K562 (cell line): ENCODE results near the gene LLCFC1.

Experiments
- GTF2F1 ChIP-seq: IDR thresholded peaks from 2 replicates; pipeline ENCODE4 v1.6.1; 2011; ENCODE audit warnings: low read depth, low read length, improper control_type of control experiment
- JUN ChIP-seq, 2 experiments: sonication (generic) in 1 of 2; formaldehyde crosslinking in 1 of 2; IDR thresholded peaks; 2 replicates each; pipeline versions ENCODE4 v1.6.1 to v1.8.0; 2012 to 2022; ENCODE audit warnings: borderline replicate concordance in 2 of 2, mild to moderate bottlenecking in 2 of 2, improper control_type of control experiment in 1 of 2, low read depth in 1 of 2, low read length in 1 of 2, missing genetic modification reagents in 1 of 2
- MEF2A ChIP-seq: IDR thresholded peaks from 2 replicates; pipeline ENCODE4 v1.6.1; 2011; ENCODE audit warnings: low read depth, mild to moderate bottlenecking, low read length, moderate library complexity; ENCODE audit not compliant: control insufficient read depth
- RCOR1 ChIP-seq, 2 experiments: IDR thresholded peaks; 2 replicates each; pipeline ENCODE4 v1.6.1; 2012; ENCODE audit warnings: low read depth in 2 of 2, low read length in 2 of 2, borderline replicate concordance in 1 of 2, improper control_type of control experiment in 1 of 2
- ZKSCAN1 ChIP-seq: fragments of 150-350 bp; IDR thresholded peaks from 2 replicates; pipeline ENCODE4 v1.6.1; 2016; ENCODE audit warnings: low read depth, low read length
- TF ChIP-seq, protein P1 (sequence below): fragments of 250-450 bp; sonication (Bioruptor Pico); IDR thresholded peaks from 2 replicates; pipeline ENCODE4 v1.4.0; 2020; ENCODE audit warnings: borderline replicate concordance
- TF ChIP-seq, protein P2 (sequence below), 3 experiments: IDR thresholded peaks in 2 of 3; conservative IDR thresholded peaks in 1 of 3; 2 replicates each; pipeline ENCODE4 v1.5.1; 2011 to 2012; ENCODE audit warnings: low read length in 3 of 3, mild to moderate bottlenecking in 3 of 3, control low read depth in 2 of 3, improper control_type of control experiment in 1 of 3, inconsistent platforms in 1 of 3, low read depth in 1 of 3, mixed read lengths in 1 of 3, moderate library complexity in 1 of 3; ENCODE audit not compliant: insufficient read depth in 2 of 3

DNA sequence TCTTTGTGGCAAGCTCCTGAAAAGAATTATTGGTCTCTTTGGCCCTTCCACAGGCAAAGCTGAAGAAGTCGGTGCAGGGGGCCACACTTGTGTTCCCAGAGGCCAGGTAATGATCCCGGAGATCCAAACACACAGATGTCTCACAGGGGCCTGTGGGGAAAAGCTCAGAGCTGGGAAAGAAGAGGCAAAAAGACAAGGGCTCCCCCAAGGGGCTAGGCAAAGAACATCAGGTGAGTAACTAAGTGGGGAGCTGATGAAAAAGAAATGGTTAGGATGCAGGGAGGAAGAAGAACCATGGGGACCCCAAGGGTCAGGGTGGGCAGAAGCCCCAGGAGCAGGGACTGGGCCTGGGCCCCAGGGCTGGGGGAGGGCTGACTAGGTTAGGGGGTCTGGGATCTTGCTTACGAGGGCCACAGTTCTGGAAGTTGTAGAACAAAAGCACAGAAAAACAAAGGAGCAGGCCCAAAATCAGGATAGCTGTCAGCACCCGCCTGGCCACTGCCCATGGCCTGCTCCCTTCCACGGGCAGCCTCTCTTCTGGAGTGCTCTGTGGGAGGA lies 21.8 kb downstream of the LLCFC1 start:
- TF ChIP-seq JUN (IDR thresholded peaks at IDR 0.05; ENCODE audit: borderline replicate concordance, low read depth, low read length) (no peak), JUN (CRISPR knock-in tag; IDR thresholded peaks at IDR 0.05; ENCODE audit: borderline replicate concordance) (no peak), ZKSCAN1 (no peak), RCOR1 (IDR thresholded peaks at IDR 0.05; ENCODE audit: borderline replicate concordance in 1 of 2, low read depth in 2 of 2, low read length in 2 of 2) (no peak), MEF2A (no peak), GTF2F1 (no peak)
- TF ChIP-seq, protein P1, sequence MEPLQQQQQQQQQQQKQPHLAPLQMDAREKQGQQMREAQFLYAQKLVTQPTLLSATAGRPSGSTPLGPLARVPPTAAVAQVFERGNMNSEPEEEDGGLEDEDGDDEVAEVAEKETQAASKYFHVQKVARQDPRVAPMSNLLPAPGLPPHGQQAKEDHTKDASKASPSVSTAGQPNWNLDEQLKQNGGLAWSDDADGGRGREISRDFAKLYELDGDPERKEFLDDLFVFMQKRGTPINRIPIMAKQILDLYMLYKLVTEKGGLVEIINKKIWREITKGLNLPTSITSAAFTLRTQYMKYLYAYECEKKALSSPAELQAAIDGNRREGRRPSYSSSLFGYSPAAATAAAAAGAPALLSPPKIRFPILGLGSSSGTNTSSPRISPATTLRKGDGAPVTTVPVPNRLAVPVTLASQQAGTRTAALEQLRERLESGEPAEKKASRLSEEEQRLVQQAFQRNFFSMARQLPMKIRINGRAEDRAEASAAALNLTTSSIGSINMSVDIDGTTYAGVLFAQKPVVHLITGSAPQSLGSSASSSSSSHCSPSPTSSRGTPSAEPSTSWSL (CRISPR knock-in tag): no peak
- TF ChIP-seq, protein P2, sequence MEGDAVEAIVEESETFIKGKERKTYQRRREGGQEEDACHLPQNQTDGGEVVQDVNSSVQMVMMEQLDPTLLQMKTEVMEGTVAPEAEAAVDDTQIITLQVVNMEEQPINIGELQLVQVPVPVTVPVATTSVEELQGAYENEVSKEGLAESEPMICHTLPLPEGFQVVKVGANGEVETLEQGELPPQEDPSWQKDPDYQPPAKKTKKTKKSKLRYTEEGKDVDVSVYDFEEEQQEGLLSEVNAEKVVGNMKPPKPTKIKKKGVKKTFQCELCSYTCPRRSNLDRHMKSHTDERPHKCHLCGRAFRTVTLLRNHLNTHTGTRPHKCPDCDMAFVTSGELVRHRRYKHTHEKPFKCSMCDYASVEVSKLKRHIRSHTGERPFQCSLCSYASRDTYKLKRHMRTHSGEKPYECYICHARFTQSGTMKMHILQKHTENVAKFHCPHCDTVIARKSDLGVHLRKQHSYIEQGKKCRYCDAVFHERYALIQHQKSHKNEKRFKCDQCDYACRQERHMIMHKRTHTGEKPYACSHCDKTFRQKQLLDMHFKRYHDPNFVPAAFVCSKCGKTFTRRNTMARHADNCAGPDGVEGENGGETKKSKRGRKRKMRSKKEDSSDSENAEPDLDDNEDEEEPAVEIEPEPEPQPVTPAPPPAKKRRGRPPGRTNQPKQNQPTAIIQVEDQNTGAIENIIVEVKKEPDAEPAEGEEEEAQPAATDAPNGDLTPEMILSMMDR (IDR thresholded peaks at IDR 0.05 in 2 of 3, conservative IDR thresholded peaks at IDR 0.05 in 1 of 3; ENCODE audit: insufficient read depth in 2 of 3, low read depth in 1 of 3, low read length in 3 of 3): peak; percentile 85 to 89 (median 87)
